Mucosa of gallbladder (tissue), 1 donor: ENCODE measurements around the gene MTMR3. TPM values are rescaled to one million over a fixed set of nuclear protein-coding genes. Genes with fewer than 3 reads are reported as not detected.

Experiments used
- DNase-seq: peaks from one replicate; pipeline ENCODE4 v3.0.0-alpha.2; 2020; ENCODE audit warnings: low spot score
- total RNA-seq: library from RNA; stranded (reverse); gene quantifications from one replicate; pipeline ENCODE4 v1.2.1, GENCODE V29; 2021
- donor health status: DM: no; HTN: no; CAD: no.

The MTMR3 gene
- total RNA-seq, 1 donor from 2014 or later = 50.7 TPM

DNA sequence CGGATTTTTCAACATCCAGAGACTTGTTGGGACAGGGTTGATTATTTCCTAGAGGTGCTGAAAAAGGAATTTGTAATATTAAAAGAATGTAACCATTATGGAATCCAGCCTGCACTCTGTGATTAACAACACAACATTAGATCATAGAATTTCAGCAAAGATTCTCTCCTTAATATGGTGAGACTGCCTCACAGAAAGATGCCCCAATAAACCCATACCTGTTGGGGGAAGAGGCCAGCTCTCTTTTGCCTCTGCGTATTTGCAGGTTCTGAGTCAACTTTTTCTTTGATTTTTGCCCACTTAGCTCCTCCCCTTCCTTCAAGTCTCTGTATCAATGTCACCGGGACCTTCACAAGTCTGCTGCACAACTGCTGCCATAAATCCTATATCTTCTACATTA is 12.4 kb upstream of the MTMR3 start:
- no peak for DNase-seq

DNA sequence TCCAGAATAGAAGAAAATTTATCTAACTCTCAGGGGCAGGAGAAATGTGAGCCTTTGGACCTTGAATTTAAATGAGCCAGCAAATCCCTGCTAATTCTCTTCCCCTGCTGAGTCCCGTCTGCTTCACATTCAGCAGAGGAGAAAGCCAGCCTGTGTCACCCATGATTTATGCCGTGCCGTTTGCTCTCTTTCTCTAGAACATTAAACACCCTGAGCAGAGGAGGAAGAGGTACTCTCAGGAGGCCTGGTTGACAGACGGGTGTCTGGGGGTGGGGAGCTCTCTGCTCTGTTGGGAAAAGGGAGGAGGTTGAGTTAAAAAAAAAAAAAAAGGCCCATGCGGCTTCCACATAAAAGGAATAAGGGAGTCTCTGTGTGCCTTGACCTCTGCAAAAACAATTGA is 11.3 kb upstream of the MTMR3 start:
- DNase-seq = no peak

DNA sequence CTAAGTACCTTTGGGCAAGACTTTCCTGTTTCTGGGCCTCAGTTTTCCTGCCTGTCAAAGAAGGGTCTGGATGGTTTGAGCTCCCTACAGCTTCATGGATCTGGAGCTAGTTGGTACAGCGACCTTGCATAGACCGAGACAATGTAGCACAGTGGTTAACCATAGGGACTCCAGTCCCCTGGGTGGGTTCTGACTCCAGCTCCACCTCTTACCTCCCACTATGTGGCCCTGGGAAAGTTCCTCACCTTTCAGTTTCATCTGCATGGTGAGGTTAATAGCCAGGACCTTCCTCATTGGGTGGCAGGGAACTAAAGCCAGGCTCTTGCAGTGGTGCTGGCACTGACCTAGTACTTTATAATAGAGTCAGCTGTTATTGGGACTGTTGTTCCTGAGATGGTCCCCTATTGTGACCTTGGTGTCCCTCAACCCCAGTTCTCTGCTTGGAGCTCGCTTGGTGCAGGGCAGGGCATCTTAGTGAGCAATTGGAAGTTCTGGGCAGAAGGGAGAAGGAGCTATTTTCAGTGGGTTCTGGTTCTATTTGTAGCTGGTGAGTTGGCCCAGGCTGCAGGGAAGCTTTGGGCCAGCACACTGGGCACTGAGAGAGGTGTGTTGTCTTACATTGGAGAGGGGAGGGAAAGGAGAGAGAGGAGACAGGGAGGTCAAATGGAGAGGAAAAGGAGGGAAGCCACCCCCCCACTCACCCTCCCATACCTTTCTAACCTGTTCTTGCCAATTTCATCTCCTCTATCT is 10.7 kb upstream of the MTMR3 start:
- no peak for DNase-seq

DNA sequence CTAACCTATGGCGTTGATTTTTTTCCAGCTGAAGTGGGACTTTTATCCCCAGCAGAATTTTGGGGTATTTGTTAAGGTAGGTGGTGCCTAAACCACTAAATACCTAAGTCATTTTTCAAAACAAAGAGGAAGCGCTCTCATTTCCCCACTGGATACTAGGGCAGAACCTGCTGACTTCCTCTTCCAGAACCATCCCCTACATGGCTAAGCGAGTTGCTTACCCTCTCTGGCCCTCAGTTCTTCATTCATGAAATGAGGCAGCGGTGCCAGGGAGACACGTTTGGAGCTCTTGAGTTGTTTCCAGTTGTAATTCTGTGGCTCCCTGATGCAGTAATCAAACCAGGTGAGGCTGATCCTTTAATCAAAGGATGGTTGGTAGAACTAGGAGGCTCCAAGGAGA is 10.0 kb upstream of the MTMR3 start:
- no peak for DNase-seq

DNA sequence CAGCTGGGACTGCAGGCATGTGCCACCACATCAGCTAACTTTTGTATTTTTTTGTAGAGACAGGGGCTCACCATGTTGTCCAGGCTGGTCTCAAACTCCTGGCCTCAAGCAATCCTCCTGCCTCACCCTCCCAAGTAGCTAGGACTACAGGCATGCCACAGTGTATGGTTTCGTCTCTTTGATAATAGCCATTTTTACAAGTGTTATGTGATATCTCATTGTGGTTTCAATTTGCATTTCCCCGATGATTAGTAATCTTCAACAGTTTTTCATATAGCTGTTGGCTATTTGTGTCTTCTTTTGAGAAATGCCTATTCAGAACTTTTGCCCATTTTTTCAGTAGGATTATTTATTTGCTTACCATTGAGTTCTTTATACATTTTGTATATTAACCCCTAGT is 9.0 kb upstream of the MTMR3 start:
- DNase-seq = no peak

DNA sequence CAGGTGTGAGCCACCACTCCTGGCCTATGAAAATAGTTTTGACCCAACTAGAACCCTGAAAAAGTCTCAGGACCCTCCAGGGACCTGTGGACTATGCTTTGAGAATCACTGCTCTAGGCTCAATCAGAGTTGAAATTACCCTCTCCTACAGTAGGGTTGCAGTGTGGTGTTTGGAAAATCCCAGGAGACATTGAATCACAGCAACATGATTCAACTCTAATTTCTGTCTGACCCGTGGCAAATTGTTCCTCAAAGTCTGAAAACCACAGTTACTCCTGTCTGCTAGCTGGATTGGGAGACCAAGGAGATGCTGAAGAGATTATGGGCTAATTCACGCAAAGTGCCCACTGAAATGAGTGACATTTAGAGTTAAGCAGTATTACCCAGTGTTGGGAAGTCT is 5.4 kb upstream of the MTMR3 start:
- DNase-seq = no peak

DNA sequence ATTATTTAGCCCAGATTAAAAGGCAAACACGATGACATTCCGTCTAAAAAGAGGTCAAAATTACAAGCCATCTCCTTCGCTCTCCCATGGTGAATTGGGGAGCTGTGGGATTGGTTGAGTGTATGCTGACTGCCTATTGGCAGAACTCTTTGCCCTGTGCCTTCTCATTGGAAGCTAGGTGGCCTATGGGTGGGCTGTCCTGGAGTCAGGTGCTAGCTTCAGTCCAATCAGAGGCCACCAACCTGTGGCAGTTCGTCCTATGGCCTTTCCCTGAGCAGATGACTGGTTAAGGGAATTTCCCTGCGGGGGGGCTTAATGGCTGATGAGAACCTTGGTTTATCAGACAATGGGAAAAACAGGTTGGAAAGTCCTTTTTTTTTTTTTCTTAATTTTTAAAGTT is 3.2 kb upstream of the MTMR3 start:
- DNase-seq = no peak

DNA sequence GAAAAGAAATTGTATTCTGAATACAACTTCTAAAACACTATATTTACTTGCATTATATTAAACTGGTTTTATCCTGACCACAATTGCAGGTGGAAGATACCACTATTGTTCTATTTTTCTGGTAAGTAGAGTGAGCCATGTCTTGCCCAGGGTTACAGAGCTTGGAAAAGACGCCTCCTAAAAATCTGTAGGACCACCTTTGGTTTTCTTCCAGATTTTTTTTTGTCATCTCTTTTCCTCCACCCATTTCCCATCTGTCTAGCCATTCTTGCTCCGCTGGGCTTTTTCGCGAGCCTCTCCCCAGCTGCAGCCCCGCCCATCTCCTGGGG is 294 bp upstream of the MTMR3 start:
- DNase-seq = no peak

DNA sequence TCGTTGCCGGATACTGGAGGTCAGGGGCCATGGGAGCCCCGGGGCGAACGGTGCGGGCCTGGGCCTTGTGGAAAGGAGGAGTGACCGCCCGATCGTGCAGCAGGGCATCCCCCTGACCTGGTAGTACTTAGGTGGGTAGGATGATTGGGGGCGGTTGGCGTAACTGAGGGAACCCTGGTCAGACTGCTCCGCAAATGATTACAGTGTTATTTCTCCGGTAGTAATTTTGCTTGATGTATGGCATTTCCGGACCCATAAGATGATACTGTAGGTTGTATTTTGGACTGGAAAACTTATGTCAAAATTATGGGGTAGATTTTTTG is 762 bp downstream of the MTMR3 start:
- no peak for DNase-seq

DNA sequence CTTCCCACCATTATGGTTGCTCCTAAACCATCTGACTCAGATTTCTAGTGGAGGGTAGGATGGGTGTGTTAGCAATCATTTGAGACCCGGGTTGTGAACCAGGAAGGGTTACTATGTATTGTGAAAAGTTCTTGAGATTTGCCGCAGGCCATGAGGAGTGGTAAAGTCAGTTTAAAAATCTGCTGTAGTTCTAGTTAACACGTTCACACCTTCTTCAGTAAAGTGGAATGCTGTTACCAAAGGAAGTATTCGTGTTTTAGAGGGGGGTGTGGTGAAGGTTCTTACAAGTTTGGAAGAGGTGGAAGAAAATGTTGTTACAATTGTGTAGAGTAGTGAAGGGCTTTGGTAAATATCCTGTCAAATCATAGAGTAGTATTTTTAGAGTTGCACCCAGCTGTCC is 2.6 kb downstream of the MTMR3 start:
- no peak for DNase-seq

DNA sequence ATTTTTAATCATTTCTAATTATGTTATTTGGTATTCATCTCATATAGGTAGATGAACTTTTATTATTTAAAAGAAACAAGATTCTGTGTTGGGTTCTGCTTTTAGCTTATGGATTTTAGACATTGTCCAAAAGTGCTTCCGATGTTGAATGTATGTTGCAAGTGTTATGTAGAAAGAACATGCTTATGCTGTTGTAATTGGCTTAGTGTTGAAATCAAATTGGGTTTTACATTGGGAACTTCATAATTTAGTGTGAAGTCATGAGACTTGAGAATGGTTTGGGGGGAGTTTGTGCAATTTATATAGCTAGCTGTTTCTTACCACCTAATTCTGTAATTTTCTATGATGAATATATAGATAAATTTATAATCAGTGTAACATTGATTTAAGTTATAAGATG is 3.6 kb downstream of the MTMR3 start:
- DNase-seq = no peak

DNA sequence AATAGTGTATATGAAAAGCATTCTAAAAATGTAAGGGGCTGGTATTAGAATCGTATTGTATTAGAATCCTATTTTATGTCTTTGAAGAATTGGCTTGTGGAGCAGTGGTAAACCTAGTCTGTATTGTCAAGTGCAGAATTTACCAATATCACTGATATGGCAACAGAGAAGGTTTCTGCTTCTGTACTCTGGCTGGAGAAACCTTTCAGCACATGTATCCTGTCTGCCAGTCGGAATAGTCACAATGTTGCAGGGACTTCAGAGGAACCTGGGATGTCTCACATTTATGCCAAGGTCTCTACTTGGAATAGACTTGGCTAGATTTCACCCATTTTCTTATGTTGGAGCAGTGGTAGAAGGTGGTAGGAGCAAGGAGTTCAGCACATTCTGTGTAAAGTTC is 4.4 kb downstream of the MTMR3 start:
- DNase-seq = no peak

DNA sequence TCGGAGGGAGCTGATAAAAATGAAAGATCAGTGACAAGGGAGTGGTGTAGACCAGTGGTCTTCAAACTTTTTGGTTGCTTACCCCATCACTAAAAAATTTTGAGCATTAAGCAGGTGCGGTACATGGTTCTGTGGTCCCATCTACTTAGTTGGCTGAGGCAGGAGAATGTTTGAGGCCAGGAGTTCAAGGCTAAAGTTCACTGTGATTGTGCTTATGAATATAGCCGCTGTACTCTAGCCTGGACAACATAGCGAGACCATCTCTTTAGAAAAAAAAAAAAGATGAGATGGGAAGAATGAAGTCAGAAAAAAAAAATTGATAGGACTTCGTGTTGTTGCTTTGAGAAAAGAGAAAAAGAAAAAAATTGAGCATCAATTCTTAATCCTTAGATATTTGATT is 7.8 kb downstream of the MTMR3 start:
- no peak for DNase-seq

DNA sequence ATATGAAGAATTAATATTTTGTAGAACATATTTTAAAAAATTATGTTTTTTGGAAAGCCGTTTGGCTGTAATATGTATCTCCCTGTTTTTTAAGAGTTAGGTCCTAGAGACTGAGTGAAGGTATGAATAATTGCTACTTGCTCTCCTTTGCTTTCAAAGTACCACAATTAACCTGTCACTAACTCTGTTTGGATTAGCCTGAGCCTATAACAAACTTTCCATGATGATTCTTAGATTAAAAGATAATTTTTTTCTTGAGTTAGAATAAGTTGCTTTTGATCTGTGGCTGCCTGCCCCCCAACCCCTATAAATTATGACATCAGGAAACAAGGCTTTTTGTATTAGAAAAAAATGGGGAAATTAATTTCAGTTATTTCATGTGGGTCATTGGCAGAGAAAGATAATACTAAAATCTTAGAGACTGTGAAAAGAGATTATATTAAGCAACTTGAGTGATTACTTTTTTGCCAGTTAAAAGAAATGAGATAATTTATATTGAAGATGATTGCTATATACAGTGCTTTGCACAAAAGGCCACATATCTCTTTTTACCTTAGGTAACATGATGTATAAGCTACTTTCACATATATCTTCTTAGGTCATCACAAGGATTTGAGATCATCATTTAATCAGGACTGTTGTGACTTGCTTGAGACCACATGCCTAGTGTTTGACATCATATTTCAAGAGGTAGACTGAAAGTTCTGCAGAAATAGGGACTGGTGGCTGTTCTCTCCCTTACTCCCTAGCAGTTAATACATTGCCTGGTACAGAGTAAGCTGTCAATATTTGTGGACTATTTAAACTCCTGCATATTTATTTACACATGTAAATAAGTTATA is 9.6 kb downstream of the MTMR3 start:
- DNase-seq = no peak

DNA sequence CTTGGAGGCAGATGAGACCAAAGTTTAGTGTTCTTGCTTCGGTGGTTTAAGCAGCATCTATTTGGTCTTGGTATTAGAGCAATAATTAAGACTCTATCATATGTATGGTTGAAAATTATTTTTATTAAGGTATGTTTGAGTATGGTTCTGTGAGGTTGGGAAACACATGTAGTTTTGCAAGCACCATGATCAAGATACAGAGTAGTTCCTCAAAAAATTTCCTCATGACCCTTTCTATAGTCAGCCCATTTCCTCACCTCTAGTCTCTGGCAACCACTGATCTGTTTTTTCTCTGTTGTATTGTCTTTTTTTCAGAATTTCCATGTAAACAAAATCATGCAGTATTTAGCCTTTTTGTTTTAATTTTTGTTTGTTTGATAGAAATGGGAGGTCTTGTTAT is 18.4 kb downstream of the MTMR3 start:
- DNase-seq = no peak

DNA sequence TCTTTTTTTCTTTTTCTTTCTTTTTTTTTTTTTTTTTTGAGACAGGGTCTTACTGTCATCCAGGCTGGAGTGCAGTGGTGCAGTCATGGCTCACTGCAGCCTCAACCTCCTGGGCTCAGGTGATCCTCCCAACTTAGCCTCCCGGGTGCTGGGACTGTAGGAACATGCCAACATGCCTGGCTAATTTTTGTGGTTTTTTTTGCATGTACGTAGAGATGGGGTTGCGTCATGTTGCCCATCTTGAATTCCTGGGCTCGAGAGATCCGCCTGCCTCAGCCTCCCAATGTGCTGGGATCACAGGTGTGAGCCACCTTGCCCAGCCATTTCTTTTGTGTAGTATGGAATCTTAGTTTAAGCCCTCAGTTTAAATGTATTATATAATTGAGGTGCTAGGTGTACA is 20.4 kb downstream of the MTMR3 start:
- no peak for DNase-seq

DNA sequence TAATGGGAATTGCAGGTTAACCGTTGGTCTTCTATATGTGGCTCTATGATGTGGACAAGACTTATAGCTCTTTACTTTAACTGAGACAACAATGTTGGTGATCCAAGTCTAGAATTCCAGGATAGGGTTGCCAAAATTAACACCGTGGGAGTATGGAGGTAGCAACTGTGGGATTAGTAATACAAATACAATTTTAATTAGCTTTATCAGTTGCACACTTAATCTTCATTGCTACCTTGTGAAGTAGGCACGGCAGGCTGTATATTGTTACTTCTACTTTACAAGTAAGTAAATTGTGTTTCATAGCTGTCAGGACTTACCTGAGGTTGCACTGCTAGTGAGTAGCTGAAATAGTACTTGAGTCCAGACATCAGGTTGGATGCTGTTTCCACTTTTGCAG is 21.0 kb downstream of the MTMR3 start:
- DNase-seq = no peak

DNA sequence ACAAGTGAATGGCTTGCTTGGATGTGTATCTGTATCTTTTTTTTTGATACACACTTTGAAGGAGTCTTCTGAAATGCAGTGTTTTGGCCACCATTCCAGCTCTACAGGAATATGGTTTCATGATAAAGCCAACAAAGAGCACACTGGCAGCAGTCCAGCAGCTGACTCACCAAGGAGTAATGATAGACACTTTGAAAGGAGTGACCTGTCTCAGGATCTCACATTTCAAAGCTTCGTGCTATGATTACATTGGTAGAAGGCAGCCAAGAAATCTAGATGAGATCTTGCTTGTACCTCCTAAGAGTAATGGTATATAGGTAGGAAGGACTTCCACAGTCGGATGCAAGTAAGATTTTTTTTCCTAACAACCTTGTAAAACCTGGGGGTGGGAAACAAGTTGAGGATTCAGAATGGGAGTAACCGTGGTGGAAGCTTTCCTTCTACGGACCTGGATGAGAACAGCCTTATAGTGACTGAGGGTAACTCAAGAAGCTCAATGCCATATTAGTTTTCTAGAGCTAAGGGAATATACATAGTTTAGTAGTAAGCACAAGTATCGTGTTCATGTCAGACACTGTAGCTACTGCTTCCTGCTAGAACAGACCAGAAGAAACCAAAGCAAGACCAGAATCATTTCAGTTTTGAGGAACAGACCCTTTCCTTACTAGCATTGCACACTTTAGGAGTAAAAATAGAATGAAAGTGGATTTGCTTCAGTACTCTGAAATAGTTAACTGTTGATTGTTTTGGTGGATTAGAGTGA is 25.0 kb downstream of the MTMR3 start:
- peak; percentile 84 for DNase-seq

DNA sequence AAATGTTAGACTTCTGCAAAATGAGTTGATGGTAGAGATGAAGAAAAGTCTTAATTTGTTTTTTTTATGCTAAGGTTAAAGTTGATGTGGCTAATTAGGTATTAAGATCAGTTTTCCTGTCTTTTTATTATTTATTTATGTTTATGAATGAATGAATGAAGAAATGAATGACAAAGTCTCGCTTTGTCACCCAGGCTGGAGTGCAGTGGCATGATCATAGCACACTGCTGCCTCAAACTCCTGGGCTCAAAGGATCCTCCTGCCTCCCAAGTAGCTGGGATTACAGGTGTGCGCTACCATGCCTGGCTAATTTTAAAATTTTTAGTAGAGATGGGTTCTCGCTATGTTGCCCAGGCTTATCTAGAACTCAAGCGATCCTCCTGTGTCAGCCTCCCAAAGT is 29.2 kb downstream of the MTMR3 start:
- DNase-seq = no peak

DNA sequence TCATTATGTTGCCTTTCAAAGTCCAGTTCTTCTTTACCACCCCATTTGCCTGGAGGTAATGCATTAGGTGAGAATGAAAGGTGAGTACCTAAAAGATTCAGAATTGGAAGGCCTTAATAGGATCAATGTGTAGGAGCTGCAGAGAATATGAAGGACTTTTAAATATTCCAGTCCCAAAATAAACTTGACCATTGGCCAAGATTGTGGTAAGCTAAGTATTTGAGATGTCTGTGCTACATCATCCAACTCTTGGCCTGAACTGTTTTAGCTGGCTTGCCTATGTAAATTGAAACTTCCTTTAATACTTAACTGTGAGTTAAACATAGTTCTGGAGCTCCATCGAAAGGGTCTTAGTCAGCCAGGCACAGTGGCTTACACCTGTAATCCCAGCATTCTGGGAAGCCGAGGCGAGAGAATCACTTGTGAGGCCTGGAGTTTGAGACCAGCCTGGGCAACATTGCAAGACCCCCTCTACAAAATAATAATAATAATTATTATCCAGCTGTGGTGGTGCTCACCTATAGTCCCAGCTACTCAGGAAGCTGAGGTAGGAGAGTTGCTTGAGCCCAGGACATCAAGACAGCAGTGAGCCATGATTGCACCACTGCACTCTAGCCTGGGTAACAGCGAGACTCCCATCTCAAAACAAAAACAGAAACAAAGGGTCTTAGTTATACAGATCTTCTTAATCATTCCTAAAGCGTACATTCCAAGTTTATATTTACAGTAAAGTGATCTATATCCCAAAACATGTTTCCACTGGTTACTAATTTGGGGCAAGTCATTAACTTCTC is 29.8 kb downstream of the MTMR3 start:
- DNase-seq = no peak

DNA sequence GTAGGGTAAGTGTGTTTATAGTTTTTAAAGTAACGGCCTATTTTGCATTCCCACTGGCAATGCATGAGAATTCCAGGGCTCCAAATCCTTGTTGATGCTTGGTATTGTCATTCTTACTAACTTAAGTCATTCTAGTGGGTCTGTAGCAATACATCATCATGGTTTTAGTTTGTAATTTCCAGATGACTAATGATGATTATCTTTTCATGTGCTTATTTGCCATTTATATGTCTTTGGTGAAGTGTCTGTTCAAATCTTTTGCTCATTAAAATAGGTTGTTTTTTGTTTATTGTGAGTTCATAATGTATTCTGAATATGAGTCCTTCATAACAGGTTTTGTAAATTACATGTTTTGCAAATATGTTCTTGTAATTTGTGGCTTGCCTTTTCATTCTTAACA is 31.2 kb downstream of the MTMR3 start:
- DNase-seq = no peak

DNA sequence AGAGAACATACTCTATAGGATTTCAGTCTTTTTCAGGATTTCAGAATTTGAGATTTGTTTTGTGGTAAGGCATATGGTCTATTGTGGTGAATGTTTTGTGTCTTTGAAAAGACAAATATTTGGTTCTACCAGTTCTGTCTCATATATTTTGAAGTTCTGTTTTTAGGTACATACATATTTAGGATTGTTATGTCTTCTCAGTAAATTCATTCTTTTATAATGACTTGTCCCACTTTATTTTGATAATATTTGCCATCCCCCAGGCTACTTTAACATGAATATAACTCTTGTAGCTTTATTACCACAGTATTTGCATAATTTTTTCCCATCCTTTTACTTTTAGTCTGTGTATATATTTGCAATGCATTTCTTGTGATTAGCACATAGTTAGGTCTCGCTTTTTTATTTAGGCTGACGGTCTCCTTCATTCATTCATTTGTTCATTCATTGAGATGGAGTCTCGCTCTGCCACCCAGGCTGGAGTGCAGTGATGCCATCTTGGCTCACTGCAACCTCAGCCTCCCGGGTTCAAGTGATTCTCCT is 32.1 kb downstream of the MTMR3 start:
- DNase-seq = no peak
